Ovary (tissue), 3 donors: ENCODE results near the gene SPO11.

ENCODE experiments used
- EP300 ChIP-seq: sonication (generic); formaldehyde crosslinking; IDR thresholded peaks from one replicate; pipeline ENCODE4 v1.6.1; 2017; ENCODE audit warnings: antibody characterized with exemption
- TF ChIP-seq, protein P1 (sequence below), 3 donors: fragments of 450-650 bp in 2 of 3; fragments of 200-600 bp in 1 of 3; IDR thresholded peaks; one replicate each; pipeline versions ENCODE4 v1.5.1 to v1.8.0; 2016 to 2022; ENCODE audit warnings: antibody characterized with exemption in 3 of 3, mild to moderate bottlenecking in 1 of 3
- donor health status: DM: no; HTN: no; CAD: no.

DNA sequence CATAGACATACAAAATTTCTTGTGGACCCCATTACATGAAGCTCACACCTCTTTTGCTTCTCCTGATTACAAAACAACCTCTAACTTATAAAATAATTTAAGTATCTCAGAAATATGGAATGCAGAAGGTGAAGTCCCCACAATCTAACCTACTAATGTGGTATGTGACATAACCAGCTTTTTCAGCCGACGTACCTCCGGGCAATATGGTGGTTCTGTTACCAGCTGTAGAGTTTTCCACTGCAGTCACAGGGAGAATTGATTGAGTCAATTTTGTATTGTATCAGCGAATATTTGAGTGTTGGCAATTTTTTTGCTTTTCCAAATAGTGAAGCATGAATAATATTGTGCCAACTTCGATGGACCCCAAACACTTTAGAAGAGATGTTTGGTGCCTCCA lies 15.7 kb upstream of the SPO11 start:
- TF ChIP-seq, protein P1, sequence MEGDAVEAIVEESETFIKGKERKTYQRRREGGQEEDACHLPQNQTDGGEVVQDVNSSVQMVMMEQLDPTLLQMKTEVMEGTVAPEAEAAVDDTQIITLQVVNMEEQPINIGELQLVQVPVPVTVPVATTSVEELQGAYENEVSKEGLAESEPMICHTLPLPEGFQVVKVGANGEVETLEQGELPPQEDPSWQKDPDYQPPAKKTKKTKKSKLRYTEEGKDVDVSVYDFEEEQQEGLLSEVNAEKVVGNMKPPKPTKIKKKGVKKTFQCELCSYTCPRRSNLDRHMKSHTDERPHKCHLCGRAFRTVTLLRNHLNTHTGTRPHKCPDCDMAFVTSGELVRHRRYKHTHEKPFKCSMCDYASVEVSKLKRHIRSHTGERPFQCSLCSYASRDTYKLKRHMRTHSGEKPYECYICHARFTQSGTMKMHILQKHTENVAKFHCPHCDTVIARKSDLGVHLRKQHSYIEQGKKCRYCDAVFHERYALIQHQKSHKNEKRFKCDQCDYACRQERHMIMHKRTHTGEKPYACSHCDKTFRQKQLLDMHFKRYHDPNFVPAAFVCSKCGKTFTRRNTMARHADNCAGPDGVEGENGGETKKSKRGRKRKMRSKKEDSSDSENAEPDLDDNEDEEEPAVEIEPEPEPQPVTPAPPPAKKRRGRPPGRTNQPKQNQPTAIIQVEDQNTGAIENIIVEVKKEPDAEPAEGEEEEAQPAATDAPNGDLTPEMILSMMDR (IDR thresholded peaks at IDR 0.05), result no peak
- no peak for TF ChIP-seq EP300
